HG03064 (cell line): ENCODE measurements around the gene MXRA8.

ENCODE experiments used
- ATAC-seq: cut with Tn5 transposase; IDR thresholded peaks from one replicate; pipeline ENCODE4 v1.9.1; 2021; ENCODE audit warnings: low read depth; ENCODE audit not compliant: unreplicated experiment

The MXRA8 gene

DNA sequence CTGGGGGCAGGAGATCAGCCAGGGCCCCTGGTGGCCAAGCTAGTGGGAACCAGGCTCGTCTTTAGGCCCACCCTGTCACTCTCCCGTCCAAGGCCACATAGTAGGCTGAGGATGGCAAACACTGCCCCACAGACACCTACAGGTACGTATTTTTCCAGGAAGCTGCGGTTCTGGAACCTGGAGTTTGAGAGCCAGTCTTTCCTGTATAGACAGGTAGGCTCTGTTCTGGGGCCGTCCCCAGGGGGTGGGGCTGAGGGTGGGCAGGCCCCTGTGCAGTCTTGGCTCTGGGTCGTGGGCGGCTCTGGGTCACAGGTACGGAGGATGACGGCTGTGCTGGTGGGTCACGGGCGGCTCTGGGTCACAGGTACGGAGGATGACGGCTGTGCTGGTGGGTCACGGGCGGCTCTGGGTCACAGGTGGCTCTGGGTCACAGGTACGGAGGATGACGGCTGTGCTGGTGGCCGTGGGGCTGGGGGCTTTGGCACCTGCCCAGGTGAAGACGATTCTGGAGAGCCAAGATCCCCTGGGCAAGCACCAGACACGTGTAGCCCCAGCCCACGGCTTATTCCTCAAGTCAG is 47.8 kb downstream of the MXRA8 start:
- ATAC-seq, result no peak

DNA sequence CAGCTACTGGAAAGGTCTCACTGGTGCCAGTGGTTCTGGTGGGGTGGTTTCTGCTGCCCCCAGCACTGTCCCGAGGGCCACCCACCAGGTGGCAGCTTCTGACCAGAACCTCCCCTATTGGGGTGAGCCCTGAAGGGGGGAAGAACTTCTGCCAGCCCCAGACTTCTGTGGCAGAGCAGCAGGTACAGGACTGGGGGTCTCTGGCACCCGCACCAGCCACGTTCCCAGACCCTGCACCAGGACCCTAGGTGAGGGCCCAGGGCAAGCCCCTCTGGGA is 48.3 kb downstream of the MXRA8 start:
- ATAC-seq, result no peak

DNA sequence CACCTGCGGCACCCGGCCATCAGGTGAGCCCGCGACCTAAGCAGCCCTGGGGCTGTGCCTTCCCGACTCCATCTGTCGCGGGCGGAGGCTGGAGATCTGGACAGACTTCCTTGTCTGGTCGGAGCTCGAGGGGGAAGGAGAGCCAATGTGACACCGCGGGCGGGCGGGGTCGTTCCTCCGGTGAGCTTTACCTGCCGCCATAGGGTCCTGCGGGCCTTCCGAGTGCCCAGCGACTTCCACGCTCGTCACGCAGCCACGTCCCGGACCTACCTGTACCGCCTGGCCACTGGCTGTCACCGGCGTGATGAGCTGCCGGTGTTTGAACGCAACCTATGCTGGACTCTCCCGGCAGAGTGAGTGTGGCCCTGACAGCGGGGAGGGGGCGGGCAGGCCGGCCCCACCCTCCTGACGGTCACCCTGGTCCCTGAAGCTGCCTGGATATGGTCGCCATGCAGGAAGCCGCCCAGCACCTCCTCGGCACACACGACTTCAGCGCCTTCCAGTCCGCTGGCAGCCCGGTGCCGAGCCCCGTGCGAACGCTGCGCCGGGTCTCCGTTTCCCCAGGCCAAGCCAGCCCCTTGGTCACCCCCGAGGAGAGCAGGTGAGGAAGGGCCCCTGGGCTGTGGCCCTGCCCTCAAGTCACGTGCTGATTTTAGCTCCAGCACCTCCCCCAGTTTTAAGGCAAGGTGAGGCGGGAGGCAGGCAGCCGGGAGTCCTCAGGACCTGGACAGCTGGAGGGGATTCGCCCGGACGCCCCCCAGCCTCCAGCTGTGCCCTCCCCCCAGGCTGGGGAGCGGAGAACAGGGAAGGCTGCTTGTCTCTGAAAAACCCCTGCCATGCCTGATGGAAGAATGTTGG is 48.9 kb downstream of the MXRA8 start:
- no peak for ATAC-seq

DNA sequence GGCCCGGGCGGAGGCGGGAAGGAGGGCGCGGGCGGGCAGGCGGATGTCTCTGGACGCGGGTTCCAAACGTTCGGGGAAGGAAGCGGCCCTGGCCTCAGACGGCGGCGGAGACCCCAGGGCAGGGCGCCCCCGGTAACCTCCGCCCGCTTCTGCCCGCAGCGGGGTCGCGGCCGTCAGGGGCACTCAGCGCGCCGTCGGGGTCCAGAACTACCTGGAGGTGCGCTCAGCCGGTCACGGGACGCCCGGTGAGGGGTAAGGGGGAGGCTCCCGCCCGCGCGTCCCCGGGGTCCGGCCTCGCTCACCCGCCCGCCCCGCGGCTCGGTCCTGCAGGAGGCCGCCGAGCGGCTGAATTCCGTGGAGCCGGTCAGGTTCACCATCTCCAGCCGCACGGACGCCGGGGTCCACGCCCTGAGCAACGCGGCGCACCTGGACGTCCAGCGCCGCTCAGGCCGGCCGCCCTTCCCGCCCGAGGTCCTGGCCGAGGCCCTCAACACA is 49.6 kb downstream of the MXRA8 start:
- ATAC-seq, result peak; percentile 5

DNA sequence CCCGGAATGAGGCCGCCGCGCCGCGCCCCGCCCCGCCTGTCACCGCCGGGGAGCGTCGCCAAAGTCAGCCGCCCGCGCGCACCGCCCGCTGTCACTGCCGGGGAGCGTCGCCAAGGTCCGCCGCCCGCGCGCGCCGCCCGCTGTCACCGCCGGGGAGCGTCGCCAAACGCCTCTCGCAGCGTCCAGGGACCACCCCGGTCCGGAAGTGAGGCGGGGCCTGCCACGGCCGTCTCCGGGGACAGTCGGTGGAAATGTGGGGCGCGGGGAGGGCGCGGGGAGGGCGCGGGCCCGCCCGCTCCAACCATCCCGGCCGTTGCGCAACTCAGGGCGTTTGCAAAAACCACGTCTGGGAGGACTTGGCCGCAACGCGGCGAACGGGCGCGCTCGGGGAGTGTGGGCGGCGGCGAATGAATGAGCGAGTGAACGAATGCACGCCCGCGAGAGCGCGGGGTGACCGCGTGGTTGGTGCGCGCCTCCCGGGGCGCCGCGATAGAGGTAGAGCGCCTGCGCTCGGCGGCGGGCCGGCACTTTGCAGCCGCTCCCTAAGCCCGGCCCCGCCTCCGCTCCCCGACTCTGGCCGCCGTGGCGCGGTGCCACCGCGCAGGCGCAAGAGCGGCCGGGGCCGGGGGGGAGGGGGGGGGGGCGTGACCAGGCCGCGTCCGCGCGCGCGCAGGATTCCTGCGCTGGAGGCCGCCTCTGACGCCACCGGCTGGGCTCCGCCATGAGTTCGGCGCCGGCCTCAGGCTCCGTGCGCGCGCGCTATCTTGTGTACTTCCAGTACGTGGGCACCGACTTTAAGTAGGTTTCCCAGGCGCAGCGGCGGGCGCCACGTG is 50.2 kb downstream of the MXRA8 start, which contains the start of the genes ACAP3 and PUSL1:
TSS of gene ACAP3 (minus strand) at position 8 of the 833 bp plus-strand sequence. CDS start 115 bp downstream, outside the sequence.
TSS of gene PUSL1 (plus strand) at position 675 of the 833 bp plus-strand sequence. CDS start at position 722, 47 bp downstream.
- ATAC-seq, result peak; percentile 42

DNA sequence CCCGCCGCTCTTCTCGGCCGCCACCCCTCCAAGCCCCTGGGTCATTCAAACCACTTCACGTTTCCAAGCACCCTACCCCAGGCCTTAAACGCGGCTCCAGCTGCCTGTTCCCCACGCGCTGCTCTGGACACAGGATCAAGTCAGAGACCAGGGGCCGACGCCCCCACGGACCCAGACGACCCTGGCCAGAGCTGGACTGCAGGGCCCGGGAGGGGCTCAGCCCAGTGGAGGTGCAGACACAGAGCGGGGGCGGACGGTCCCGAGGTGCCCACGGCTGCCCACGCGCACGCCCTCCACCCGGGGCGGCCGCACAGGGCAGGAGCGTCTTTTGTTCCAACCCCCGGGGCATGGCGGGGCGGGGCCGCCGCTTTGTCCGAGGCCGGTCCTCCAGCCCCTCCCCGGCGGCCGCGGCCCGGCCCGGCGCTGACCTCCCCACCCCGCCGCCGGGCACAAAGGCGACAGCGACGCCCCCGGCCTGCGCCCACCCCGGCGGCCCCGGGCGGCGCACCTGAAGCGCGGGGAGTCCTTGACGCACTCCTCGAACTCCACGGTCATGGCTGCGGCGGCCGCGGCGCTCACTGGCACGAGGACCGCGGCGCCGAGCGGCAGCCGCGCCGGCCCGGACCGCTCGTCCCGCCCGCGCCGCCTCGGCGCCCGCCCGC is 51.0 kb downstream of the MXRA8 start:
- ATAC-seq, result no peak

DNA sequence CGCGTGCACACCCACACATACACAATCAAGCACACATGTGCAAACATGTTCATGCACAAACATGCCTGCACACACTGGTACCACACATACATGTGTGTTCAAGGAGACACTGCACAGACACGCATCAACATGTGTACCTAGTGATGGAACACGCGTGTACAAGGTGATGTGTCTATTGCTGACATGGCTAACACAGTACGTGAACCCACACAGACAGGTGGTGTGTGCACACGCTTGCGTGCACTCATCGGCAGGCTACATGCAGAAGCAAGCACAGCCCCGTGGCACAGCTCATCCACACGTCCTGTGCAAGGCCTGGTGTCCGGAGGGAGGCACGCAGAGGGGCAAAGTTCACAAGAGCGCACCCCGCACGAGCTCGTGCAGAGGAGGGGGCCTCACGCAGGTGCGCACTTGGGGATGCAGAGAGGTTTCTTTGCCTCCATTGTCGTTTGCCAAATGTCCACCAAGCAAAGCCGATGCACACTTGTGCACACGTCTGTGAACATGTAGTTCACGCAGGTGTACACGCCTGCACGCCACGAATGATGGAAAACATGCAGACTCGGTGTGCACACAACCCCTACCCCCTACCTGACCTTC is 51.6 kb downstream of the MXRA8 start:
- ATAC-seq, result no peak

DNA sequence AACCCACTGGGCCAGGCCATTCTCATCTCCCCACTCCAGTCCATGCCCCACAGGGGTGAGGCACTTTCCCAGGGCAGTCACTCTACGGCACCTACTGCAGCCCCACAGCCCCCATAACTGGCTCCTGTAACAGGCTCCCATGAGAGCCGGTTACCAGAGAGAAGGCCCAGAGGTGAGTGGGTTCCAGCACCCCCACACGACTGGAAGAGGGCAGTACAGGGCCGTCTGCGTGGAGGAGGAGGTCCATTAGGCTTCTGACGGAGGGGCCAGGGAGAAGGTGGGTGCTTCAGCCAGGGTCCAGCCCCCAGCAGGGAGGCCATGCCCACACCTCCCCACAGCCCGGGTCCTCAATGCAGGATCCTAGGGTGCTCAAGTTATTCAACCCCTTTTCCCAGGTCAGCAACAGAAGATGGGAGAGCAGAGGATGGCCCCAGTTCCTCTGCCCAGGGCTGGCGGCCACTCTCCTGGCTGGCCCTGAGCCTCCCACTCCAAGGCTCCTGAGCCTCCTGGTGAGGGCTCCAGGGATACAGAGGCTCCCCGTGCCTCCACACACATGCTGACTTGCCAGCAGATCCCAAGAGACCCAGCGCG is 52.2 kb downstream of the MXRA8 start:
- ATAC-seq, result no peak

DNA sequence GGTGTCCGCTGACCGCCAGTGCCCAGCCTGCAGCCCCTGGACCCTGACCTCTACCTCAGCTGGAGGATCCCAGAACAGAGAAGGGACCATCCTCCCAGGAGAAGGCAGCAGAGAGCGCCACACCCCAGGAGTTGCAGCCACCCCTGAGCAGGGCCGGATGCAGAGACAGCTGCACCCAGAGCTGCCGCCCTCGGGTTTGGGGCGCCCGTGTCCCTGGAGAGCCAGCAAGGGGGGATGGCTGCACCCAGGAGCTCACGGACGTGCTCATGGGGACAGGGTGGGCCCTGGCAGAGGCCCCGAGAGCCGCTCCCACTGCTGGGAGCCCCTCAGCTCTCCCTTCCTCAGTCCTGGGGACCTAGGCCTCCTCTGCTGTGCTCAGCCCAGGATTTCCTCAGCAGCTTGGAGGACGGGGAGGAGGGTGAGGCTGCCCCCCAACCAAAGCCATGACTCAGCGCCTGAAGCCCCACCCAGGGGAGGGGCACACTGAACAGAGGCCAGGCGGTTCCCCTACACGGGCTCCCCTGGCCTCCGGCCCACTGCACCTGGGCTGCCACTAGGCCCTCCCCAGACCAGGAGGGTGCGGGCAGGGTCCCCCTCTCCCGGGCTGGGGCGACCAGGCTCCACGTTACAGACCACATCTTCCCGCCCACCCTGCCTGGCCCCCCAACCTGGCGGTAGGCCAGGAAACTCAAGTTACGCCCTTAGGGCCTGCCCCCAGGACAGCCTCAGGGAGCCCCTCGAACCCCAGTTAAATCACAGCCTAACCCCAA is 52.9 kb downstream of the MXRA8 start:
- ATAC-seq, result no peak

DNA sequence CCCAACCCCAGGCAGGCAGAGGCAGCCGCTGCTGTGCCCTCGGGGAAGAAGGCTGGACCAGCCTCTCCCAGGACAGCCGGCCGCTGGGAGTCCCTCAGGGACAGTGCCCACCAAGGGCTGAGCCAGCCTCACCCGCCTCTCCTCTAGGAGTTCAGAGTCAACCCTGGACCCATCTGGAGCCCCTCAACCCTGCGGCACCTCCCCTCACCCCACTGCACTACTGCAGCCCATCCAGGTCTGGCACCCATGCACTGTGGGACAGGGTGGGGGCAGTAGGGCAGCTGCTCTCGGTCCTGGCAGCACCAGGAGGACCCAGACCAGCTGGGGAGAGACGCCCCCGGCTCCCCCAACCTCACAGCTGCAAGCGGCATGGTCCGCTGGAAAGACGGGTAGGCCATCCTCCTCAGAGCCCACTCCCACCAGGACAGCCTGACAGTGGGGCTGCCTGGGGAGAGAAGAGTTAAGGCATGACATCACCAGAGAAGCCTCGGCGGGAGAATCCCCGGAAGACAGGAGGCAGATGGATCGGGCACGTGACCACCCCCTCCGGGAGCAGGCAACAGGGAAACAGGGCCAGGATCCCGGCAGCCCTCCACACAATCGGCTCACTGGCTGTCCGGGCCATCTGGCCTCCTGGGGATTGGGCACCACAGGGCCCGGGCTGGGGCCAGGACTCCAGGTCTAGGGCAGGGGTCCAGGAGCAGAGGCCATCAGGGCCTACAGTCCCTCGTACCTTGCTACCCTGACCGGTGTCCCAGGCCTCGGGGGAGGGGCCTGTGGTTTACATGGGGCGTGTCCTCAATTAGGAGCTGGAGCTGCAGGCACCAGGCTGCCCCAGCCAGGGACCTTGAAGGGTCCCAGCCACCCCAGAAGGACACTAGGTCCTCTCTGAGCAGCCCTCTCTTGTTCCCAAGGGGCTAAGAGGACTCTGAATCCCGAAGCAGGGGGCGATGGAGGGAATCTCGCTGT is 53.7 kb downstream of the MXRA8 start:
- no peak for ATAC-seq

DNA sequence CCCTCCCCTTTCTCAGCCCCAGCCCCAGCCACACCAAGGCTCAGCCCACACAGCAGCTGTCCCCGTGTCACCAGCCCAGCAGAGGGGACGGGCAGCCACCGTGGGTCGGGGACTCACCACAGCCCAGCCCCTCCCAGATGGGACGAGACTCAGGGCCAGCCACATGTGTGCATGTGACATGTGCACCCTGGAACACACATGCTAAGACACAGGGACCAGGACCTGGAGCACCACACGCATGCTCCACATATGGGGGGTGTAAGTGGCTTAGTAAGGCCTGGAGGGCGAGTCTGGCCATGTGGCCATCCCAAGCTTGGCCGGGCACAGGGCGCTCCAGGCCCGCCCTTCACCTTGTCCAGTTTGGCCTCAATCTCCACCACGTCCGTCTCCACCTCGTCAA is 54.6 kb downstream of the MXRA8 start:
- no peak for ATAC-seq

DNA sequence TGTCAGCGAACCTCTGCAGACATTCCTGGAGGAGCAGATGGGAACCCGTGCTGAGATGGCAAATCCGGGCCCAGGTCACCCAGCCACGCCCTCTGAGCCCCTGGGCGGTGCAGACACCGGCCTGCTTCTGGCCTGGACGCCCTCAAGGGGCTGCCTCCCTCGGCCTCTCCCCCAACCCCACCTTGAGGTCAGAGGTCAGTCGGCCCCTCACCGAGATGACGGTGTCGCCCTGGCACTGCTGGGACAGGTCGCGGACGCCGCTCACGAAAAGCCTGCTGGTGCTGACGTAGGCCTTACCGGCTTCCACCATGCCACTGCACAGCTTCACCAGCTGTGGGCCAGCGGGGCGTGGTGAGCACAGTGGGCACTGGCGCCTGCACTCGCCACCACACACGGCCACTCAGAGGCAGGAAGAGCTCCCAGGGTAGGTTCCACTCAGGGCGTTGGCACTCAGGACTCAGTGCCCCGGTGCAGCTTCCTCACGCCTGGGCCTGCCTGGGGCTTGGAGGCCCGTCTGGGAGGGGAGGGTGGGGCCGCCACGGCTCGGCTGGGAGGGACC is 55.3 kb downstream of the MXRA8 start:
- no peak for ATAC-seq
